GM12878 (cell line): ENCODE data around the gene CCNY.

Experiments used
- CEBPB ChIP-seq, 2 experiments: fragments of 150-350 bp in 1 of 2; IDR thresholded peaks; 2 replicates each; pipeline ENCODE4 v1.6.1; 2012 to 2014; ENCODE audit warnings: low read depth in 2 of 2, low read length in 2 of 2, borderline replicate concordance in 1 of 2, inconsistent platforms in 1 of 2
- EZH2 ChIP-seq: IDR thresholded peaks from 2 replicates; pipeline ENCODE4 v1.6.1; 2012; ENCODE audit warnings: low read depth, mild to moderate bottlenecking, control low read depth, inconsistent platforms, low read length, borderline replicate concordance; ENCODE audit not compliant: control insufficient read depth
- LARP7 ChIP-seq: fragments of 450-650 bp; IDR thresholded peaks from 2 replicates; pipeline ENCODE4 v1.6.1; 2017; ENCODE audit warnings: mild to moderate bottlenecking
- POLR2A ChIP-seq: IDR thresholded peaks from 2 replicates; pipeline ENCODE4 v1.6.1; 2011; ENCODE audit warnings: low read depth, mild to moderate bottlenecking, low read length
- RAD51 ChIP-seq: fragments of 450-650 bp; IDR thresholded peaks from 2 replicates; pipeline ENCODE4 v1.6.1; 2016; ENCODE audit warnings: moderate library complexity, mild to moderate bottlenecking, inconsistent platforms

- TF ChIP-seq CEBPB (IDR thresholded peaks at IDR 0.05; ENCODE audit: borderline replicate concordance in 1 of 2, low read depth in 2 of 2, low read length in 2 of 2) (no peak), POLR2A (no peak), LARP7 (no peak), RAD51 (no peak), EZH2 (no peak)
These were observed 238.6 kb downstream of the CCNY start for GRCh38 chr10:35574924-35575352.
